HG03097 (cell line): ENCODE data around the gene KLHL11.

Experiments
- ATAC-seq: cut with Tn5 transposase; IDR thresholded peaks from one replicate; pipeline ENCODE4 v1.9.1; 2021; ENCODE audit not compliant: unreplicated experiment, low FRiP score

The KLHL11 gene

DNA sequence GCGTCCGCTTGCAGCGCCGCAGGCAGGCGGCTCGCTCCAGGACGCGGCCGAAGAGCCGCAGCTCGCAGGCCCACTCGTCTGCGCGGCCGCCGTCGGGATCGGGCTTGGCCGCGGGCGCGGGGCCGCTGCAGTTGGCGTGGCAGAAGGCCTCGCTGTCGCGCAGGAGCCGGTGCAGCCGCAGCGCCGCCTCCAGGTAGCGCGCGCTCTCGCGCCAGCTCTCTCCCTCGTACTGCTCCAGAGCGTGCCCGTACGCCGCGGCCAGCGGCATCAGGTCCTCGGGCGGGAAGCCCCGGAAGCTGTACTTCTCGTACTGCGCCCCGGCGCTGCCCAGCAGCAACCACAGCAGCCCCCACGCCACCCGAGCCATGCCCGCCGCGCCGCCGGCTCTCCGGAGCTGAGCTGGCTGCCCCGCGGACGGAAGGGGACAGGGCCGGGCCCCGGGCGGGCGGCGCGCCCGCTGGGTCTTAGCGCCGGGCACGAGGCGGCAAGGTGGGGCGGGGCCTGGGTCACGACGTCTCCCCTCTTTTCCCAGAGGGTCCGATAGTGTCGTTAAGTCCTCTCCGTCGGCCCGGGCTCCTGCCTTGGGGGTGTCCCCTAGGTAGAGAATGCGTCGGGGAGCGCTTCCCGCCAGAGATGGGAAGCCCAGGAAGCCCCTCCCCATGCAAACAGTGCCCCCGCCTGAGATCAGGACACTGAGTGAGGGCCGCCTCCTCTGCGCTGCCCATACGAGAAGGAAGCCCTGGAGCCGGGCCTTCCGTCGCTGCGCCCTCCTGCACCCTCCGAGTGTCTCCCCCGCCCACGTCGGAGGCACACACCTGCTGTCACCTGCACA is 53.5 kb downstream of the KLHL11 start, which contains the start of gene P3H4:
TSS of gene P3H4 (minus strand) at position 401 of the 832 bp plus-strand sequence. CDS start at position 367, 34 bp downstream.
- ATAC-seq: no peak

DNA sequence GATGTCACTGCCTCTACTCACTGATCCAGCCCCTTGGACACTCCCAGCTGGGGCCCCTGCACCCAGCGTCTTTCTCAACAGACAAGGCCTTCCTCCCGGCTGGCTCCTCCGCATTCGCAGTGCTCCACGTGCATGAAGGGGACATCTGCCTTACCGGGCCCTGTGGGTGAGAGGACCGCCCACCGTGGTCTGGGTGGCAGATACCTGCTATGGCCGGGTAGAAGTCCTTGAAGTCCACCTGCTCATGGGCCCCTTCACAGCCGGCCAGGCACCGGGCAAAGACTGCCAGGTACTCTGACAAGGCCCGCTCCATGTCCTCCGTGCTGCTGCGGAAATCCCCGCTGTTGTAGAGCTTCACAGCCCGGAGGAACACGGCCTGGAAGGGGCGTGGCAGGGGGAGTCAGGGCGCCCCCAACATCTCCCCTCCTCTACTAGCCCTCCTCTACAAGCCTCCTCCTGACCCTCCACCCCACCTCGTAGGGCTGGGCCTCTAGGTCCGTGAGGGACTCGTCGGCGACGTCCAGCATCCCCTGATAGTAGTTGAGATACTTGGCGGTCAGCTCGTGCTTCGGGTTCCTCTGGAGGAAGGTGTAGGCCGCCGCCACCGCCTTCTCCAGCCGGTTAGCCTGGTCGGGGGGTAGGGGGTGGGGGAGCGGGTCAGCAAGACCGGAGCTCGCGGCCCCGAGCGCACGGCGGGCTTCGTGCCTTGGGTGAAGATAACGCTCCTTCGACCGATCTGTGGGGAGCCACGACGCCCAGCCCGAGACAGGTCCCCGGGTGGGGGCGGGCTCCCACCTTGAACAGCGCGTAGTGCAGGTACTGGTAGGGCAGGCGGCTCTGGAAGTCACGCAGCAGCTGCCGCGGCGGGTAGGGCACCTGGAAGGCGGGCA is 54.3 kb downstream of the KLHL11 start:
- ATAC-seq: no peak

DNA sequence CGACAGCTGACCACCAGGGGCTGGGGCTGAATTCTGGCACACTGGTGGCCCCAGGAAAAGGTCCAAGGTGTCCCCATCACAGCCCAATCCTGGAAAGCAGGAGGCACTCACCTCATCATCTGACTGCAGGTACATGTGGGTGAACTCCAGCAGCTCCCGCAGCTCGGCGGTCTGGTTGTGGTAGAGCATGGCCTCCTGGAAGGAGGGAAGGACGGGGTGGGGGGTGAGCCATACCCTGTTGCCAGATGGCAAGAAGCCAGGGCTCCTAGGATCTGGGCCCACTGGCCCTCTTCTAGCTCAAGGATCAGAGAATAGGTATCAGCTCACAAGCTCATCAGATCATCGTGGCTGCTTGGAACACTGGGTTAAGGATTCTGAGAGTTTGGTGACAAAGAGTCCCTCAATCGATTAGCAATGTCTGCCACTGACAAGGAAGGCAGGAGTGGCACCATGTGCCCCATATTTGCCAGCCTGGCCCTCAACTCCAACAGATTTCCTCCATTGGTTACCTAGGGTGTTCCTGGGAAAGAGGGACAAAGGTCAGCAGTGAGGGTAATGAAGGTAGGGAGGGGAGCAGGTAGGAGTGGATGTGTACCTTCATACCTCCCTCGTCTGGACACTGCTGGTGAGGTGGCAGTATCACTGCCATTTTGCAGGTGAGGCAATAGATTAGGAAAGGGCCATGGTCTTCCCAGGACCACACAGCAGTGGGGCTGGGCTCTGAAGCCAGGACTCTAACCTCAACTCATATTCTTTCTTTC is 58.4 kb downstream of the KLHL11 start:
- ATAC-seq: no peak
